Keratinocyte (primary cell): ENCODE data around the gene PPRC1.

Experiments used
- EZH2 ChIP-seq: IDR thresholded peaks from one replicate; pipeline ENCODE4 v1.6.1; 2012; ENCODE audit warnings: inconsistent platforms, mild to moderate bottlenecking, low read length, moderate library complexity
- TF ChIP-seq, protein P1 (sequence below), 3 experiments: IDR thresholded peaks in 1 of 3; conservative IDR thresholded peaks in 1 of 3; optimal IDR thresholded peaks in 1 of 3; 2 replicates in 2 of 3; 3 replicates in 1 of 3; pipeline versions ENCODE3 to v1.5.1; 2011; ENCODE audit warnings: low read length in 3 of 3, mild to moderate bottlenecking in 3 of 3, moderate library complexity in 2 of 3, control low read depth in 1 of 3, inconsistent platforms in 1 of 3; ENCODE audit not compliant: insufficient read depth in 2 of 3; ENCODE audit errors: extremely low read depth in 1 of 3

DNA sequence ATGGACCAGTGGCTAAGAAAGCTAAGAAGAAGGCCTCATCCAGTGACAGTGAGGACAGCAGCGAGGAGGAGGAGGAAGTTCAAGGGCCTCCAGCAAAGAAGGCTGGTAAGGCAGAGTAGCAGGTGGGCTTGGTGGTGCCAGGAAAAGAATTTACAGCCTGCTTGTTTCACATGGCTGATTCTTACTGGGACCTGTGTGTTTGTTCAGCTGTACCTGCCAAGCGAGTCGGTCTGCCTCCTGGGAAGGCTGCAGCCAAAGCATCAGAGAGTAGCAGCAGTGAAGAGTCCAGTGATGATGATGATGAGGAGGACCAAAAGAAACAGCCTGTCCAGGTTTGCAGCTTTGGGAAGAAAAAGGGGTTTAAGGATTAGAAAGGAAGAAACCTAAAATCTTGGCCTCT lies 24.4 kb downstream of the PPRC1 start:
- TF ChIP-seq, protein P1, sequence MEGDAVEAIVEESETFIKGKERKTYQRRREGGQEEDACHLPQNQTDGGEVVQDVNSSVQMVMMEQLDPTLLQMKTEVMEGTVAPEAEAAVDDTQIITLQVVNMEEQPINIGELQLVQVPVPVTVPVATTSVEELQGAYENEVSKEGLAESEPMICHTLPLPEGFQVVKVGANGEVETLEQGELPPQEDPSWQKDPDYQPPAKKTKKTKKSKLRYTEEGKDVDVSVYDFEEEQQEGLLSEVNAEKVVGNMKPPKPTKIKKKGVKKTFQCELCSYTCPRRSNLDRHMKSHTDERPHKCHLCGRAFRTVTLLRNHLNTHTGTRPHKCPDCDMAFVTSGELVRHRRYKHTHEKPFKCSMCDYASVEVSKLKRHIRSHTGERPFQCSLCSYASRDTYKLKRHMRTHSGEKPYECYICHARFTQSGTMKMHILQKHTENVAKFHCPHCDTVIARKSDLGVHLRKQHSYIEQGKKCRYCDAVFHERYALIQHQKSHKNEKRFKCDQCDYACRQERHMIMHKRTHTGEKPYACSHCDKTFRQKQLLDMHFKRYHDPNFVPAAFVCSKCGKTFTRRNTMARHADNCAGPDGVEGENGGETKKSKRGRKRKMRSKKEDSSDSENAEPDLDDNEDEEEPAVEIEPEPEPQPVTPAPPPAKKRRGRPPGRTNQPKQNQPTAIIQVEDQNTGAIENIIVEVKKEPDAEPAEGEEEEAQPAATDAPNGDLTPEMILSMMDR (optimal IDR thresholded peaks at IDR 0.05 in 1 of 3, IDR thresholded peaks at IDR 0.05 in 1 of 3, conservative IDR thresholded peaks at IDR 0.05 in 1 of 3; ENCODE audit: extremely low read depth in 1 of 3, insufficient read depth in 2 of 3, low read length in 3 of 3) = no peak
- no peak for TF ChIP-seq EZH2
